Measurements from ENCODE around the gene FGD5.

DNA sequence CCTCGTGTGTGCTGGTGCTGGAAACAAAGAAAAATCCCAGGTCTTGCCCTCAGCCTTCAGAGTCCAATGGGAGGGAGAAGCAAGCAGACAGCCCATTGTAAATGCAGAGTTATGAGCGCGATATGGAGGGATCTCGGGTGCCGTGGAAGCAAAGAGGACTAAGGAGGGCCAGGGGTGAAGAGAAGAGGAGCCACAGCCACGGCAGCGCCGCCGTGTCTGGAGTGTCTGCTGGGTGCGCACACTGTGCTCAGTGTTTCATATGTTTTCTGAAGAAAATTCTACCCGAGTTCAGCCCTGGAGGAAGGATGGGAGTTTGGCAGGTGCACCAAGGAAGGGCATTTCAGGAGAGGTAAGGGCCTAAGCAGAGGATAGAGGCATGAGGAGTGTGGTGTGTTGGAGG is 92.9 kb downstream of the FGD5 start:
- TF ChIP-seq, protein P1, sequence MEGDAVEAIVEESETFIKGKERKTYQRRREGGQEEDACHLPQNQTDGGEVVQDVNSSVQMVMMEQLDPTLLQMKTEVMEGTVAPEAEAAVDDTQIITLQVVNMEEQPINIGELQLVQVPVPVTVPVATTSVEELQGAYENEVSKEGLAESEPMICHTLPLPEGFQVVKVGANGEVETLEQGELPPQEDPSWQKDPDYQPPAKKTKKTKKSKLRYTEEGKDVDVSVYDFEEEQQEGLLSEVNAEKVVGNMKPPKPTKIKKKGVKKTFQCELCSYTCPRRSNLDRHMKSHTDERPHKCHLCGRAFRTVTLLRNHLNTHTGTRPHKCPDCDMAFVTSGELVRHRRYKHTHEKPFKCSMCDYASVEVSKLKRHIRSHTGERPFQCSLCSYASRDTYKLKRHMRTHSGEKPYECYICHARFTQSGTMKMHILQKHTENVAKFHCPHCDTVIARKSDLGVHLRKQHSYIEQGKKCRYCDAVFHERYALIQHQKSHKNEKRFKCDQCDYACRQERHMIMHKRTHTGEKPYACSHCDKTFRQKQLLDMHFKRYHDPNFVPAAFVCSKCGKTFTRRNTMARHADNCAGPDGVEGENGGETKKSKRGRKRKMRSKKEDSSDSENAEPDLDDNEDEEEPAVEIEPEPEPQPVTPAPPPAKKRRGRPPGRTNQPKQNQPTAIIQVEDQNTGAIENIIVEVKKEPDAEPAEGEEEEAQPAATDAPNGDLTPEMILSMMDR (IDR thresholded peaks at IDR 0.05; ENCODE audit: low read depth, low read length, poor library complexity, severe bottlenecking) = no peak
- TF ChIP-seq EZH2phosphoT487 (IDR thresholded peaks at IDR 0.05; ENCODE audit: borderline replicate concordance, low read length) = no peak
